K562 (cell line): ENCODE measurements around the gene PNMA8C. TPM values are rescaled to one million over a fixed set of nuclear protein-coding genes. Genes with fewer than 3 reads are reported as not detected.

Experiments
- CXXC5 ChIP-seq: fragments of 250-450 bp; sonication (Bioruptor Pico); IDR thresholded peaks from 2 replicates; pipeline ENCODE4 v1.8.0; 2022; ENCODE audit warnings: inconsistent platforms, mild to moderate bottlenecking, moderate library complexity
- GATAD2B ChIP-seq: fragments of 450-650 bp; IDR thresholded peaks from 2 replicates; pipeline ENCODE4 v1.6.1; 2017; ENCODE audit warnings: mild to moderate bottlenecking, borderline replicate concordance
- RBM22 ChIP-seq: fragments of 200-400 bp; formaldehyde crosslinking; IDR thresholded peaks from 2 replicates; pipeline ENCODE4 v1.6.1; 2018; ENCODE audit warnings: low read length, low read depth; ENCODE audit not compliant: poor library complexity, severe bottlenecking
- RBM25 ChIP-seq: fragments of 200-400 bp; formaldehyde crosslinking; IDR thresholded peaks from 2 replicates; pipeline ENCODE4 v1.6.1; 2018; ENCODE audit warnings: low read length, low read depth, moderate library complexity; ENCODE audit not compliant: severe bottlenecking
- RFX1 ChIP-seq: fragments of 450-650 bp; IDR thresholded peaks from 2 replicates; pipeline ENCODE4 v1.6.1; 2016; ENCODE audit warnings: mild to moderate bottlenecking, moderate library complexity
- SNIP1 ChIP-seq: fragments of 450-650 bp; IDR thresholded peaks from 2 replicates; pipeline ENCODE4 v1.7.1; 2017; ENCODE audit warnings: low read depth, mild to moderate bottlenecking
- ZC3H4 ChIP-seq: sonication (generic); formaldehyde crosslinking; IDR thresholded peaks from 2 replicates; pipeline ENCODE4 v1.9.0; 2021; ENCODE audit warnings: missing genetic modification reagents, borderline replicate concordance
- ZC3H8 ChIP-seq: fragments of 450-650 bp; IDR thresholded peaks from 2 replicates; pipeline ENCODE4 v1.6.1; 2017
- ZNF224 ChIP-seq: sonication (generic); formaldehyde crosslinking; IDR thresholded peaks from 2 replicates; pipeline ENCODE4 v1.8.0; 2022; ENCODE audit warnings: mild to moderate bottlenecking, missing genetic modification reagents
- polyA plus RNA-seq, 8 experiments: library from polyadenylated mRNA; depleted of rRNA in 4 of 8; stranded (reverse) in 5 of 8; unstranded in 3 of 8; fragments of >200 nt; fragmentation: Nextera tagmentation in 2 of 8; fragmentation: Illumina TruSeq in 1 of 8; extraction: Ambion mirVana in 2 of 8; extraction: Trizol in 1 of 8; gene quantifications; 2 replicates each; pipeline versions ENCODE4 v1.2.1 to v1.2.3, GENCODE V29; 2011 to 2014; ENCODE audit warnings: inconsistent platforms in 1 of 8, missing spikeins in 1 of 8
- total RNA-seq, 7 experiments: library from RNA; depleted of rRNA in 6 of 7; stranded (reverse); fragments of >200 nt in 6 of 7; fragmentation: Illumina TruSeq in 2 of 7; extraction: Trizol in 2 of 7; gene quantifications; 2 replicates each; pipeline versions ENCODE4 v1.2.1 to v1.2.3, GENCODE V29; 2011 to 2021; ENCODE audit warnings: low replicate concordance in 1 of 7
- TF ChIP-seq, protein P1 (sequence below): fragments of 250-450 bp; sonication (Bioruptor Pico); IDR thresholded peaks from 2 replicates; pipeline ENCODE4 v1.4.0; 2020

PNMA8C gene
- total and polyA plus RNA-seq, 9 of the 15 experiments (the other 6 are each of a cell fraction or from before 2014, with no cell fraction given): 0.04 to 0.05 (median 0.05) TPM; not detected in 6

GRCh38 chr19:46428239-46429135 lies at the start of gene PNMA8C (continued):
- TF ChIP-seq RFX1 (peak; percentile 97), SNIP1 (no peak), GATAD2B (no peak), RBM22 (no peak), ZC3H4 (CRISPR knock-in tag) (no peak), ZNF224 (CRISPR knock-in tag) (no peak), ZC3H8 (no peak), CXXC5 (CRISPR knock-in tag) (0 out of 2 replicates have a peak, but pooled peaks have one; percentile 31), RBM25 (no peak)
- TF ChIP-seq, protein P1, sequence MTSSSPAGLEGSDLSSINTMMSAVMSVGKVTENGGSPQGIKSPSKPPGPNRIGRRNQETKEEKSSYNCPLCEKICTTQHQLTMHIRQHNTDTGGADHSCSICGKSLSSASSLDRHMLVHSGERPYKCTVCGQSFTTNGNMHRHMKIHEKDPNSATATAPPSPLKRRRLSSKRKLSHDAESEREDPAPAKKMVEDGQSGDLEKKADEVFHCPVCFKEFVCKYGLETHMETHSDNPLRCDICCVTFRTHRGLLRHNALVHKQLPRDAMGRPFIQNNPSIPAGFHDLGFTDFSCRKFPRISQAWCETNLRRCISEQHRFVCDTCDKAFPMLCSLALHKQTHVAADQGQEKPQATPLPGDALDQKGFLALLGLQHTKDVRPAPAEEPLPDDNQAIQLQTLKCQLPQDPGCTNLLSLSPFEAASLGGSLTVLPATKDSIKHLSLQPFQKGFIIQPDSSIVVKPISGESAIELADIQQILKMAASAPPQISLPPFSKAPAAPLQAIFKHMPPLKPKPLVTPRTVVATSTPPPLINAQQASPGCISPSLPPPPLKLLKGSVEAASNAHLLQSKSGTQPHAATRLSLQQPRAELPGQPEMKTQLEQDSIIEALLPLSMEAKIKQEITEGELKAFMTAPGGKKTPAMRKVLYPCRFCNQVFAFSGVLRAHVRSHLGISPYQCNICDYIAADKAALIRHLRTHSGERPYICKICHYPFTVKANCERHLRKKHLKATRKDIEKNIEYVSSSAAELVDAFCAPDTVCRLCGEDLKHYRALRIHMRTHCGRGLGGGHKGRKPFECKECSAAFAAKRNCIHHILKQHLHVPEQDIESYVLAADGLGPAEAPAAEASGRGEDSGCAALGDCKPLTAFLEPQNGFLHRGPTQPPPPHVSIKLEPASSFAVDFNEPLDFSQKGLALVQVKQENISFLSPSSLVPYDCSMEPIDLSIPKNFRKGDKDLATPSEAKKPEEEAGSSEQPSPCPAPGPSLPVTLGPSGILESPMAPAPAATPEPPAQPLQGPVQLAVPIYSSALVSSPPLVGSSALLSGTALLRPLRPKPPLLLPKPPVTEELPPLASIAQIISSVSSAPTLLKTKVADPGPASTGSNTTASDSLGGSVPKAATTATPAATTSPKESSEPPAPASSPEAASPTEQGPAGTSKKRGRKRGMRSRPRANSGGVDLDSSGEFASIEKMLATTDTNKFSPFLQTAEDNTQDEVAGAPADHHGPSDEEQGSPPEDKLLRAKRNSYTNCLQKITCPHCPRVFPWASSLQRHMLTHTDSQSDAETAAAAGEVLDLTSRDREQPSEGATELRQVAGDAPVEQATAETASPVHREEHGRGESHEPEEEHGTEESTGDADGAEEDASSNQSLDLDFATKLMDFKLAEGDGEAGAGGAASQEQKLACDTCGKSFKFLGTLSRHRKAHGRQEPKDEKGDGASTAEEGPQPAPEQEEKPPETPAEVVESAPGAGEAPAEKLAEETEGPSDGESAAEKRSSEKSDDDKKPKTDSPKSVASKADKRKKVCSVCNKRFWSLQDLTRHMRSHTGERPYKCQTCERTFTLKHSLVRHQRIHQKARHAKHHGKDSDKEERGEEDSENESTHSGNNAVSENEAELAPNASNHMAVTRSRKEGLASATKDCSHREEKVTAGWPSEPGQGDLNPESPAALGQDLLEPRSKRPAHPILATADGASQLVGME (CRISPR knock-in tag): peak; percentile 56; the same call in 1 of the 2 replicates
- TF ChIP-seq, all 486 proteins: peak for 23
